ENCODE data around the gene GLT8D1.

Gene GLT8D1

GRCh38 chr3:52712291-52713212 lies 7.0 kb upstream of the GLT8D1 start:
- no peak for DNase-seq

GRCh38 chr3:52710512-52710911 lies 4.9 kb upstream of the GLT8D1 start:
- DNase-seq, result no peak

GRCh38 chr3:52707585-52707984 lies 2.0 kb upstream of the GLT8D1 start:
- DNase-seq, result no peak

GRCh38 chr3:52705438-52705687 lies 228 bp downstream of the GLT8D1 start:
- DNase-seq, result no peak

GRCh38 chr3:52704611-52705437 lies 767 bp downstream of the GLT8D1 start:
- DNase-seq, result peak in 1 of 5 donors; percentile 12

- DNase-seq, result no peak
Observed at GRCh38 chr3:52703341-52703740, 2.2 kb downstream of the GLT8D1 start.

- no peak for DNase-seq
Observed at GRCh38 chr3:52697632-52697965, 8.0 kb downstream of the GLT8D1 start.

GRCh38 chr3:52696830-52697631 lies 8.6 kb downstream of the GLT8D1 start:
- no peak for DNase-seq

- DNase-seq, result no peak
Observed at GRCh38 chr3:52695798-52696671, 9.6 kb downstream of the GLT8D1 start.

GRCh38 chr3:52694528-52695189 lies 10.9 kb downstream of the GLT8D1 start:
- no peak for DNase-seq

- DNase-seq, result no peak
Observed at GRCh38 chr3:52693071-52693470, 12.5 kb downstream of the GLT8D1 start.

- DNase-seq, result no peak
Observed at GRCh38 chr3:52690560-52690959, 15.0 kb downstream of the GLT8D1 start.

- no peak for DNase-seq
Observed at GRCh38 chr3:52689151-52689550, 16.4 kb downstream of the GLT8D1 start.

GRCh38 chr3:52688266-52688665 lies 17.3 kb downstream of the GLT8D1 start:
- DNase-seq, result no peak

- DNase-seq, result peak; percentile 88 to 98 (median 89)
Observed at GRCh38 chr3:52685709-52686691, 19.6 kb downstream of the GLT8D1 start, which contains the start of the genes GNL3 and PBRM1. GNL3 (plus strand) TSS chr3:52686032; CDS start chr3:52686093, 61 bp downstream. PBRM1 (minus strand) TSS chr3:52685913.

- DNase-seq, result peak; percentile 69 to 85 (median 77)
Observed at GRCh38 chr3:52685285-52685708, 20.3 kb downstream of the GLT8D1 start.

- DNase-seq, result no peak
Observed at GRCh38 chr3:52684184-52684583, 21.4 kb downstream of the GLT8D1 start.

- DNase-seq, result no peak
Observed at GRCh38 chr3:52683611-52684010, 22.0 kb downstream of the GLT8D1 start.

- DNase-seq, result peak in 1 of 5 donors; percentile 28
Observed at GRCh38 chr3:52682016-52682415, 23.6 kb downstream of the GLT8D1 start.

- DNase-seq, result no peak
Observed at GRCh38 chr3:52681596-52681995, 24.0 kb downstream of the GLT8D1 start.
